ENCODE results near the gene NFRKB.

- TF ChIP-seq SNAI2 (CRISPR knock-in tag; IDR thresholded peaks at IDR 0.05), result no peak
- no peak for TF ChIP-seq ARNTL (CRISPR knock-in tag; IDR thresholded peaks at IDR 0.05; ENCODE audit: borderline replicate concordance, low read depth)
- no peak for TF ChIP-seq ZFP3 (CRISPR knock-in tag; IDR thresholded peaks at IDR 0.05)
Observed at GRCh38 chr11:129928923-129929692, 33.7 kb upstream of the NFRKB start.

Data from SK-N-SH treated with all-trans-retinoic acid at 6 μM for 48 hours (cell line).